ENCODE data around the gene SLCO2B1. TPM values are rescaled to one million over a fixed set of nuclear protein-coding genes. Genes with fewer than 3 reads are reported as not detected.
A peak's percentile ranks its signal among the peaks of the same experiment; 100 is the strongest.

SLCO2B1 gene
- total RNA-seq, 4 donors from 2014 or later, result 50.4 to 160 (median 66.3) TPM

DNA sequence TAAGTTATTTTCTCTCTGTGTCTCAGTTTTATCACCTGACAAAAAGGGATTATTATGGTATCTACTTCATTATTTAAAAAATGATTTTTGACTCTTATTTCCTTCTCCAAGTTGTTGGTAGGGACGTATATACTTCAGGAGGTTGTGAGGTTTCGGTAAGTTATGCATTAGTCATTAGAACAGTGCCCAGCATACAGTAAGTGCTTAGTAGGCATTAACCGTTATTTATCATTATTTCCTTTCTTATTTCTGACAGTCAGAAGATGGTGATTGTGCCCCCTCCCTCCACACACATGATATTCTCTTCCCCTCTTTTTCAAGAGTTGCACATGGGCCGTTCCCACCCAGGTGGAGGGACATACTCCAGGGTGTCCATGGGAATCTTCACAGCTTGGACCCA lies 36.1 kb downstream of the SLCO2B1 start:
- no peaks in the 10 kb centered on the region for H3K36me3 ChIP-seq
- H3K4me3 ChIP-seq, result no peak overlapping the region
- peak overlapping the region in 1 of 4 donors; percentile 36 for H3K27ac ChIP-seq
- no peaks in the 10 kb centered on the region for H3K27me3 ChIP-seq
- no peaks in the 10 kb centered on the region for H3K9me3 ChIP-seq
- H3K4me1 ChIP-seq, result peaks cover 0 to 39% (median 7%) of the 10 kb centered on the region in 4 donors
- 89% methylated on average over 4 of the region's 4 CpGs for WGBS, 2 donors
- TF ChIP-seq, protein P1, sequence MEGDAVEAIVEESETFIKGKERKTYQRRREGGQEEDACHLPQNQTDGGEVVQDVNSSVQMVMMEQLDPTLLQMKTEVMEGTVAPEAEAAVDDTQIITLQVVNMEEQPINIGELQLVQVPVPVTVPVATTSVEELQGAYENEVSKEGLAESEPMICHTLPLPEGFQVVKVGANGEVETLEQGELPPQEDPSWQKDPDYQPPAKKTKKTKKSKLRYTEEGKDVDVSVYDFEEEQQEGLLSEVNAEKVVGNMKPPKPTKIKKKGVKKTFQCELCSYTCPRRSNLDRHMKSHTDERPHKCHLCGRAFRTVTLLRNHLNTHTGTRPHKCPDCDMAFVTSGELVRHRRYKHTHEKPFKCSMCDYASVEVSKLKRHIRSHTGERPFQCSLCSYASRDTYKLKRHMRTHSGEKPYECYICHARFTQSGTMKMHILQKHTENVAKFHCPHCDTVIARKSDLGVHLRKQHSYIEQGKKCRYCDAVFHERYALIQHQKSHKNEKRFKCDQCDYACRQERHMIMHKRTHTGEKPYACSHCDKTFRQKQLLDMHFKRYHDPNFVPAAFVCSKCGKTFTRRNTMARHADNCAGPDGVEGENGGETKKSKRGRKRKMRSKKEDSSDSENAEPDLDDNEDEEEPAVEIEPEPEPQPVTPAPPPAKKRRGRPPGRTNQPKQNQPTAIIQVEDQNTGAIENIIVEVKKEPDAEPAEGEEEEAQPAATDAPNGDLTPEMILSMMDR (IDR thresholded peaks at IDR 0.05), result no peak
- TF ChIP-seq EP300 (IDR thresholded peaks at IDR 0.05) (no peak), POLR2A (IDR thresholded peaks at IDR 0.05) (no peak)
- DNase-seq (ENCODE audit: low spot score in 2 of 2), result no peak

GRCh38 chr11:75188671-75189070 lies 37.8 kb downstream of the SLCO2B1 start:
- no peak for DNase-seq (ENCODE audit: low spot score in 2 of 2)
- 78 to 81% methylated on average over 4 of the region's 4 CpGs for WGBS, 2 donors

GRCh38 chr11:75189108-75189507 lies 38.2 kb downstream of the SLCO2B1 start:
- no peak for DNase-seq (ENCODE audit: low spot score in 2 of 2)
- H3K9me3 ChIP-seq, result no peaks in the 10 kb centered on the region
- H3K27ac ChIP-seq, result no peak overlapping the region
- no peak overlapping the region for H3K4me3 ChIP-seq
- no peaks in the 10 kb centered on the region for H3K27me3 ChIP-seq
- no peak for TF ChIP-seq EP300 (IDR thresholded peaks at IDR 0.05)
- TF ChIP-seq POLR2A (IDR thresholded peaks at IDR 0.05), result no peak
- TF ChIP-seq, protein P1 (IDR thresholded peaks at IDR 0.05), result no peak
- H3K4me1 ChIP-seq, result peaks cover 0 to 35% (median 13%) of the 10 kb centered on the region in 4 donors
- WGBS, 2 donors, result 83 to 87% methylated on average over 5 of the region's 5 CpGs
- H3K36me3 ChIP-seq, result no peaks in the 10 kb centered on the region

More at GRCh38 chr11:75188671-75189070, 37.8 kb downstream of the SLCO2B1 start:
- TF ChIP-seq, protein P1 (IDR thresholded peaks at IDR 0.05), result no peak
- peak in 1 of 2 donors; percentile 14 for TF ChIP-seq EP300 (IDR thresholded peaks at IDR 0.05)
- H3K36me3 ChIP-seq, result no peaks in the 10 kb centered on the region
- peak overlapping the region in 1 of 4 donors; percentile 36 for H3K27ac ChIP-seq
- H3K4me1 ChIP-seq, result peaks cover 0 to 31% (median 11%) of the 10 kb centered on the region in 4 donors
- no peak overlapping the region for H3K4me3 ChIP-seq
- no peaks in the 10 kb centered on the region for H3K27me3 ChIP-seq
- no peaks in the 10 kb centered on the region for H3K9me3 ChIP-seq

DNA sequence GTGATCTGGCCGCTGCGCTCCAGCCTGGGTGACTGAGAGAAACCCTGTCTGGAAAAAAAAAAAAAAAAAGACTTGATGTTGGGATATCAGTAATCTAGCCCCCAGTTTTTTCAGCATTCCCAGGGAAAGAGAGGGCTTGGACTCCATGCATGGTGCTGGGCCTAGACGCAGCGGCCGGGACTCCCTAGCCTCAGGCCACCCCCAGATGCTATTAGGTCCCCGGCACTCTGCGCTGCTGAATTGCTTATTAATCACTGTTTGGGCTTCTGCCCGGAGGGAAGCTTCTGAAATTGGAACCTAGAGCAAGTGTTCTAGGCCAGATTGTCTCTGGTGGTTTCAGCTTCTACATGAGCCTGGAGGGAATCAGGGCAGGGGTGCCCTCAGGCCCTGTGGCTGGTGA lies 39.0 kb downstream of the SLCO2B1 start:
- DNase-seq (ENCODE audit: low spot score in 2 of 2), result no peak
- H3K27ac ChIP-seq, result no peak overlapping the region
- H3K27me3 ChIP-seq, result no peaks in the 10 kb centered on the region
- no peaks in the 10 kb centered on the region for H3K9me3 ChIP-seq
- H3K4me1 ChIP-seq, result peaks cover 0 to 43% (median 13%) of the 10 kb centered on the region in 4 donors
- TF ChIP-seq, protein P1 (IDR thresholded peaks at IDR 0.05), result no peak
- no peak for TF ChIP-seq EP300 (IDR thresholded peaks at IDR 0.05)
- TF ChIP-seq POLR2A (IDR thresholded peaks at IDR 0.05), result no peak
- no peak overlapping the region for H3K4me3 ChIP-seq
- no peaks in the 10 kb centered on the region for H3K36me3 ChIP-seq
- WGBS, 2 donors, result 72 to 73% methylated on average over 8 of the region's 8 CpGs

- Histone ChIP-seq H3K27ac (no peak overlapping the region), H3K9me3 (no peaks in the 10 kb centered on the region), H3K27me3 (no peaks in the 10 kb centered on the region), H3K4me1 (peaks cover 0 to 52% (median 15%) of the 10 kb centered on the region in 4 donors), H3K36me3 (no peaks in the 10 kb centered on the region), H3K4me3 (no peak overlapping the region)
- TF ChIP-seq POLR2A (IDR thresholded peaks at IDR 0.05), result no peak
- no peak for TF ChIP-seq EP300 (IDR thresholded peaks at IDR 0.05)
- TF ChIP-seq, protein P1 (IDR thresholded peaks at IDR 0.05), result no peak
- no peak for DNase-seq (ENCODE audit: low spot score in 2 of 2)
- WGBS, 2 donors, result 72 to 93% methylated on average over 2 of the region's 2 CpGs
Measured at GRCh38 chr11:75190652-75191329, 39.9 kb downstream of the SLCO2B1 start.

All from tibial nerve (tissue), 4 donors.